ENCODE results near the gene ARL8B. TPM values are rescaled to one million over a fixed set of nuclear protein-coding genes. Genes with fewer than 3 reads are reported as not detected.
A peak's percentile ranks its signal among the peaks of the same experiment; 100 is the strongest.

ARL8B gene
- total RNA-seq, 1 experiment from 2014 or later = 29.0 TPM

GRCh38 chr3:5205165-5205941, 83.3 kb downstream of the ARL8B start:
- Histone ChIP-seq H4K5ac (ENCODE audit: insufficient read length, low read depth, low read length) (no peak overlapping the region), H2BK5ac (ENCODE audit: insufficient read length, low read length) (no peak overlapping the region), H3K14ac (ENCODE audit: insufficient read depth, low read length) (no peak overlapping the region), H2BK20ac (ENCODE audit: low read depth, low read length, poor library complexity, severe bottlenecking) (no peak overlapping the region), H3T11ph (ENCODE audit: low read length) (no peak overlapping the region), H3K4me1 (ENCODE audit: insufficient read depth, low read length) (no peaks in the 10 kb centered on the region), H3K79me2 (ENCODE audit: insufficient read depth, low read length) (no peaks in the 10 kb centered on the region), H2BK120ac (ENCODE audit: low read depth, low read length, poor library complexity, severe bottlenecking) (no peak overlapping the region), H3K27ac (ENCODE audit: insufficient read length, low read depth, low read length) (no peak overlapping the region), H3K9ac (ENCODE audit: extremely low read depth, insufficient read length, low read length) (no peak overlapping the region), H3K23ac (ENCODE audit: insufficient read length, low read depth, low read length) (no peak overlapping the region), H3K4ac (ENCODE audit: low read depth, low read length) (no peak overlapping the region), H3K4me2 (ENCODE audit: insufficient read depth, insufficient read length, low read length) (no peak overlapping the region), H4K8ac (replicated peaks; ENCODE audit: insufficient read length, low read depth, low read length) (no peak overlapping the region), H3K56ac (ENCODE audit: insufficient read length, low read depth, low read length) (no peak overlapping the region), H3K9me3 (ENCODE audit: control insufficient read depth, low read depth, low read length) (no peaks in the 10 kb centered on the region), H4K20me1 (ENCODE audit: control insufficient read depth, insufficient read depth, insufficient read length) (no peaks in the 10 kb centered on the region), H2BK15ac (ENCODE audit: low read depth, low read length) (no peak overlapping the region), H2BK12ac (ENCODE audit: insufficient read length, low read depth, low read length) (no peak overlapping the region), H3K23me2 (ENCODE audit: insufficient read length, low read depth, low read length, poor library complexity, severe bottlenecking) (no peaks in the 10 kb centered on the region), H4K91ac (ENCODE audit: insufficient read length, low read depth, low read length) (no peak overlapping the region), H2AK5ac (ENCODE audit: insufficient read length, low read length) (no peak overlapping the region), H2AFZ (ENCODE audit: low read length) (no peak overlapping the region), H3K79me1 (ENCODE audit: insufficient read depth, low read depth, low read length, poor library complexity, severe bottlenecking) (no peaks in the 10 kb centered on the region), H3K27me3 (ENCODE audit: insufficient read depth, low read length) (no peaks in the 10 kb centered on the region), H3K18ac (ENCODE audit: insufficient read length, low read depth, low read length) (no peak overlapping the region)
- no CpG with 5 or more reads among the region's 7 CpGs for WGBS (ENCODE audit: extremely low coverage, insufficient read length, low lambda C conversion rate)
- no peak overlapping the region for H3K4me3 Mint-ChIP-seq
- H3K9me3 Mint-ChIP-seq = no peaks in the 10 kb centered on the region
- H3K36me3 Mint-ChIP-seq (ENCODE audit: insufficient read depth in 1 of 3, low read depth in 3 of 3) = peaks cover 66 to 84% (median 81%) of the 10 kb centered on the region in 3 experiments; a peak in 6 of 7 replicates
- peak overlapping the region in 1 of 3 experiments; percentile 77; a peak in 1 of 7 replicates for H3K27ac Mint-ChIP-seq
- no peaks in the 10 kb centered on the region for H3K4me1 Mint-ChIP-seq
- no peak for DNase-seq
- no peaks in the 10 kb centered on the region for H3K27me3 Mint-ChIP-seq (ENCODE audit: low read depth)
- no peak for TF ChIP-seq CTCF (conservative IDR thresholded peaks at IDR 0.05)
